Renal pelvis (tissue), 4 donors: ENCODE results near the gene PNKP. TPM values are rescaled to one million over a fixed set of nuclear protein-coding genes. Genes with fewer than 3 reads are reported as not detected.

Experiments
- DNase-seq: peaks from one replicate; pipeline ENCODE4 v3.0.0-alpha.2; 2013
- polyA plus RNA-seq, 3 donors: library from polyadenylated mRNA; unstranded; fragments of 120-200 nt; gene quantifications; one replicate each; pipeline ENCODE4 v1.2.1, GENCODE V29; 2013; ENCODE audit not compliant: insufficient read length in 3 of 3

PNKP gene
- polyA plus RNA-seq, 3 donors: 57.0 to 83.3 (median 81.4) TPM

DNA sequence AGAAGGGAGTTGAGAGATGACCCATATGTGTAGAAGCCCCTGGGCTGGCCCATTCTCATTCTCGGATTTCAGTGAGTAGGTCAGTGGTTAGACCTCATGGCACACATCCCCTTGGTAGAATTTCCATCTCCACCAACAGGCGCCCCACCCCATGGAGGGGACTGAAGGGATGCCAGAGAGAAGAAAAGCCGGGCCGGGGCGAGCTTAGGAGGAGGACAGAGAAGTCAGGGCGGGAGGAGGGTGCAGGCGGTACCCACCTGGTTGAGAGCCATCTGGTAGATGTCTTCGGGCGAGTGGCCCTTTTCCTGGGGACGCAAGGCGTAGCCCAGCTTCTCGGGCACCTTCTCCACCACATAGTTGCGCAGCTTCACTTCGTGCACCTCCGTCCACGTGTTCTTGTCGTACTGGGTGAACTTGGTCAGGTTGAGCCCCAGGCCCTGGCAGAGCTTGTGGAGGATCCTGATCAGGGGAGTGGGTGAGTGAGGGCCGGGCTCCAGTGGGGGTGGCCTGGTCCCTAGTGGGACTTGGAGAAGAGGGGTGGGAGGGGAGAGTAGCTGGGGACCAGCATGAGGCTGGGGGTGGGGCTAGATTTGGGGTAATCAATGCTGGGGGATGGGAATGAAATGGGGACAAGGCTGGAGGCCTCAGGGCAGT is 26.8 kb upstream of the PNKP start:
- no peak for DNase-seq

DNA sequence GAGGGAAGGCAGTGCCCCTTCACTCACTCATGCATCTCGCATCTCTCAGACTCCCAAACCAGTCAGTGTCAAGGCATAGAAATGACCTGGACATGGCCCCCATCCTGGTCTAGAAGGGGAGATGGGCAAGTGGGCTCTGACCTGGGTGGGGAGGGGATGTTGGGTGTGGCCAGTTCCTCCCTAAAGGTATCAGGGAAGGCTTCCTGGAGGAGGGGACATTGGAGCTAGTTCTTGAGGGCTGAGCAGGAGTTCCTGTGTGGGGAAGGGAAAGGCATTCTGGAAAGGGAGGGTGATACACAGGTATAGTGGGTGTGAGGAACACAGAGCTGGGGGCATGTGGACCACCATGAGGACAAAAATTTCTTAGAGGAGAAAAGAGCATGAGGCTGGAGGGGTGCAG is 25.3 kb upstream of the PNKP start:
- DNase-seq: no peak

DNA sequence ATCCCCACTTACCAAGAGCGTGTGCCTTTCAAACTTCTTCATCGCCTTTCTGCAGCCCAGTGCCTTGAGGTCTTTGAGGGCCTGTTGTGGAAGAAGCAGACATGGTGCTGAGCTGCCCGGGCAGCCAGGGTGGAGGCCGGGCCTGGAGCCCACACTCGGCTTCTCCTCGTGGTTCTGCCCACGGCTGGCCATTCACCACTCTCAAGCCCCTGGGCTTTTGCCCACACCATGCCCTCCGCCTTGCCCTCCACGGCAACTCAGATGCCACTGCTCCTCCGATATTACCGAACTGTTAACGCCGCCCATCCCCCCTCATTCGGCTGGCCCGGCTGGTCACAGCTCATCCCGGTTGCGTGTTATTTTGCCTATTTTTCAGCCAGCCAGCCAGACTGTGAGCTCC is 24.0 kb upstream of the PNKP start:
- no peak for DNase-seq

DNA sequence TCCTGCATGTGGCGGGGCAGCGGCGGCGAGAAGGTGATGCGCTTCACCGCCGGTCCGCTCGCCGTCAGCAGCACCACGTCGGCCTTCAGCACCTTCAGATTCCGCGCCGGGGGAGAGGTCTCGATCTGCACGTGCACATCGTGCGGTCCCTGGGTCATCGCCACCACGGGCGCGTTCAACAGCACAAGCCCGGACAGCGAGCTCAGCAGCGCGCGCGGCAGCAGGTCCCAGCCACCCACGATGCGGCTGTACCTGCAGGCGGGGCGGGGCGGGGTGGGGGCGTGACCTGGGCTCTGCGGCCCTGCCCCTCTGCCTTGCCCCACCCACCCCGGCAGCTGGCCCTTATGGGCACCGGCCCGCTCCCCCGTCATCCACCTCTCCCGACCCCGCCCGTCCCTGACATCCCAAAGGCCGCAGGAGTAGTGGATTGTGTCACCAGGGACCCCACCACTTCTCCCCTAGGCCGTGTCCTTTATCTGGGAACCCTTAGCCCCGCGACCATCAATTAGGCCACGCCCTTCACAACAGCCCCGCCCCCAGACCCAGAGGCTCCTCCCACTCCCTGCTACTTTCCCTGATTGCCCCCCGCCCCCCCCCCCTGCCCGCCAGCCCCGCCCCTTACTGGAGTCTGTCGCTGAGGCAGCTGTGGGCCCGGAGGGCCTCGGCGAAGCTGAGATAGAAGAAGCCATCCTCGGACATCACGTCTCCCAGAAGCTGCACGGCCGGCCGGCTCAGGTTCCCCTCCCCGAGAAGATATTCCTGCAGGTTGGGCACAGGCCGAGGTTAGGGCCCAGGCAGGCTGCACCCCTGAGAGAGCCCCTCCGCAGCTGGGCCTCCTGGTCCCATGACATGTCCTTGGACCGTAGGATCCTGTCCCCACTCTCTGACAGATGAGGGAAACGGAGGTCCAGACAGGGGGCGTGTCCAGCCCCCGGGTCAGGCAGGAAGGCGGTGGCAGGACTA is 23.3 kb upstream of the PNKP start:
- DNase-seq: no peak

DNA sequence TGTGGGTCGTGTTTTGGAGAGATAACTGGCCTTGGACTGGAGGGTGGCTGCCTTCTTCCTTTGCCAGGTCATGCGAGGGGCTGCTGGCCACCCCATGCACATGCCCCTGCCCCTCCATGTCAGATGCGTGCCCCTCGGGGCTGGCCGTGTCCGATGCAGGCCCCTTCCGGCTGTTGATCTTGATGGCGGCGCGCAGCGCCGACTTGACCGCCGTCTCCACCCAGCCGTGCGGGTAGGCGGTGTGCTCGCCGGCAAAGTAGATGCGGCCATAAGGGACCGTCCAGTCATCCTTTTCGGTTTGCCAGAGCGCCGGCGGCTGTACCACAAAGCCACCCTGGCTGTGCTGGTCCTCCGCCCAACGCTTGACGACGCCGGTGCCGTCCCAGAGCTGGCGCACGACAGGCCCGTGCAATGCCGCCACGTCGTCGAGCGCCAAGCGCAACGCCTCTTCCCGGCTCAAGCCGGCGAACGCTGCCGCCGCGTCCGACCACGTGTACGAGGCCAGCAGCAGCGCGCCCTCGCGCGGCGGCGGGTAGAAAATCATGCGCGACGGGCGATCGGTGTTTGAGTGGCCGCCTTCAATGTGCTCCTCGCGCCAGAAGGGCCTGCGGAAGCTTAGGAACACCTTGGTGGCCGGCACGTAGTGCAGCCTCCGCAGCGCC is 22.4 kb upstream of the PNKP start:
- peak; percentile 74 for DNase-seq

DNA sequence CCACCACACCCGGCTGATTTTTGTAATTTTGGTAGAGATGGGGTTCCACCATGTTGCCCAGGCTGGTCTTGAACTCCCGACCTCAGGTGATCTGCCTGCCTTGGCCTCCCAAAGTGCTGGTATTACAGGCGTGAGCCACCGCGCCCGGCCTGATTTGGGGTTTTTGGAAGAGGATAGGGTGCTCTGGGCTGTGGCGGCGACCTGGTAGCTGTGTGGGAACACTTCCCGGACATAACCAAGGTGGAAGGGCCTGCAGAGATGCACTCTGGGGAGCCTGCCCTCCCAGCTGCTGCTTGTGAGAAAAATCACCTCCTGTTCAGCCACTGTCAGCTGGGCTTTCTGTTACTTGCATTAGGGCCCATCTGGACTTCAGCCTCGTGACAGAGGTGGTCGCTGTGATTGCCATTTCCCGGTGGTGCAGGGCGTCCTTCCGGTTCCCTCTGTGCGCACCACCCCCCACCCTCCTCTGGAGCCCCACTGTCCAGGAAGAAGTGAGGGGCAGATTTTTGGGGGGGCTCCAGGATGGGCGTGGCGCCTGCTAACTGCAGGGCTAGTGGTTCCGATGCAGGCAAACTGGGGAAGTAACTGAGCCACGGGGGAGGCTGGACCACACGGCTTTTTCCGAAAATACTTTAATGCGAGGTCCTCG is 21.8 kb upstream of the PNKP start:
- DNase-seq: no peak

DNA sequence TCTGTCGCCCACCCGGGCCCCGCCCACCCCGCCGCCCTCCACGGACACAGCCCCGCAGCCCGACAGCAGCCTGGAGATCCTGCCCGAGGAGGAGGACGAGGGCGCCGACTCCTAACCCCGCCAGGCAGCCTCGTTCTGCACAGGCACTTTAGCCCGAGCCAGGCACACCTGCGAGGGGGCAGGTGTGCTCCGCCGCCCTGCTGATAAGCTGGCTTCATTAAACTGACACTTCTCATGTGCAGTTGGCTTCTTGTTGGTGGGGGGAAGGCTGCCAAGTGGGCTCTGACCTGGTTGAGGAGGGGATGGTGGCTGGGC is 21.1 kb upstream of the PNKP start:
- no peak for DNase-seq

DNA sequence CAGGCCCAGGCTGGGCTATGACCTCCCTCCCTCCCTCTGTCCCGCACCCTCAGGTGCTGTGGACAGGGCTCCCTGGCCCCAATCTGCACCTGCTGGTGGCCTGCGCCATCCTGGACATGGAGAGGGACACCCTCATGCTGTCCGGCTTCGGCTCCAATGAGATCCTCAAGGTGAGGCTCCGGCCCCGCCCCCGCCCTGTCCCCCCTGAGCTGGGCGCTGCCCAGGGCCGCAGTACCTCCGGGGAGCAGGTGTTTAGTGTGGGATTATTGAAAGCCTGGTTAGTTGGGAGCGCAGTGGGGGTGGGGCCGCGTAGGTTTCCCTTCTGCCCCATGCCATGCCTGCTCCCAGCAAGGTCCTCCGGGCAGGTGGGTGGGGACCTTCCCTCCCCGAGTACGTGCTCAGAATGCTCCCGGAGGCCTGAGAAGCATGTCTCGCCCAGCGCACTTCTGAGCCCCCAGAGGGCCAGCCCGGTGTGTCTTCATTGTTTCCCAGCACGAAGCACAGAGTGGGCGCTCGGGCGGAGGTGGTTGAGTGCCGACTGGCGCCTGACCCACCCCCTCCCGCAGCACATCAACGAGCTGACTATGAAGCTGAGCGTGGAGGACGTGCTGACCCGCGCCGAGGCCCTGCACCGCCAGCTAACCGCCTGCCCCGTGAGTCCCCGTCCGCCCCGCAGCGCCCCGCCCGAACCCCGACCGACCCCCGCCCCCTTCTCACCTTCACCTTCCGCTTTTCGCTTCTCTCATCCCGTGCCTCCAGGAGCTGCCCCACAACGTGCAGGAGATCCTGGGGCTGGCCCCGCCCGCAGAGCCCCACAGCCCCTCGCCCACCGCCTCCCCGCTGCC is 20.5 kb upstream of the PNKP start:
- no peak for DNase-seq

DNA sequence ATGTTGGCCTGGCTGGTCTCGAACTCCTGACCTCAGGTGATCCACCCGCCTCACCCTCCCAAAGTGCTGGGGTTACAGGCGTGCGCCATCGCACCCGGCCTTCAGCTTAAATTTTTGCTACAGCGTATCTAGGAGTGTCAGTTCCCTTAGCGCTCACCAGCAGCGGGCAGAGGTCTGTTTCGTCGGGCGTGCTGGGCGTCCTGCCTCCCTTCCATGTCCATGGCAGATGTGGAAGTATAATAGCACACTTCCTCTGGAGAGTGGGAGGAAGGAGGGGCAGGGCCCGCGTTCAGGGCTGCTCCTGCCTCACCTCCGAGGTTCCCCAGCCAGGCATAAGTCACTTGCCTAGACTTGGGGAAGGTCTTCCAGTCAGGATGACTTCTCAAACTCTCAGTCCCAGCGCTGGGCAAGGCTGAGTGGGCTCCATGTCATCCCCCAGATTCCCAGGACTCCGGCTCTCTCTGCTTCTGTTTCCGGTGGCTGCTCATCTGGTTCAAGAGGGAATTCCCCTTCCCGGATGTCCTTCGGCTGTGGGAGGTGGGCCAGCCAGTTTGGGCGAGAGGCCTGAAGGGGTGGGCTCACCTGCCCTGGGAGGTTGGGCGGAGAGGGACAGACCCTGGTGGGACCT is 19.8 kb upstream of the PNKP start:
- DNase-seq: no peak

DNA sequence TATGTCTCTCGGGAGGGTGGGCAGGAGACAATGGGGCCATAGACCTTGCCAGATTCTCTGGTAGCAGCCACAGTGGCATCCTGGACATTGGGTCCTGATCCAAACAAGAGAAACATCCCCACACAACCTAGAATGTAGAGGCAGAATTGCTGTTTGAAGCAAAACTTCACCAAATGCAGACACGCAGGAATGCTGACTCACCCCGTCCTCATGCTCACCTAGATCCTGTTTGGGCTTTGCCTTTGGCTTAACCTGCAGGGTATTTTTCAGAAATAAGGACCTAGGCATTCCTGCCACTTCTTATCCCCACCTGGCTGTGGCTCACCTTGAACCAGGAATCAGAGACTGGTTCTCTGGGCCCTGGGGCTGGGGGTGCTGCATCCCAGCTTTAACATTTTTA is 17.4 kb upstream of the PNKP start:
- no peak for DNase-seq

DNA sequence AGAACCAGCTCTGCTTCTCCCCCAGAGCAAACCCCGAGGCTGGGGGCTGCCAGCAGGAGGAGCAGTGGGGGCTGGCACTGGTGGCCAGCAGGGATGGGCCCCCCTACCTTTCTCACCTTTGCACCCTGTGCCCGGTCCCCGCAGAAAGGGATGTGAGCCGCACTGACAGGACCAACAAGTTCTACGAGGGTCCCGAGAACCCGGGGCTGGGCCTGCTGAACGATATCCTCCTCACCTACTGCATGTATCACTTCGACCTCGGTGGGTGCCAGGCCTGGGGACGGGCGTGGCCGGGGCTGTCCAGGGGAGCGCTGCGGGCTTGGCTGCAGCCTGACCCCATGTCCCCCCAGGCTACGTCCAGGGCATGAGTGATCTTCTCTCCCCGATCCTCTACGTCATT is 16.7 kb upstream of the PNKP start:
- DNase-seq: no peak

DNA sequence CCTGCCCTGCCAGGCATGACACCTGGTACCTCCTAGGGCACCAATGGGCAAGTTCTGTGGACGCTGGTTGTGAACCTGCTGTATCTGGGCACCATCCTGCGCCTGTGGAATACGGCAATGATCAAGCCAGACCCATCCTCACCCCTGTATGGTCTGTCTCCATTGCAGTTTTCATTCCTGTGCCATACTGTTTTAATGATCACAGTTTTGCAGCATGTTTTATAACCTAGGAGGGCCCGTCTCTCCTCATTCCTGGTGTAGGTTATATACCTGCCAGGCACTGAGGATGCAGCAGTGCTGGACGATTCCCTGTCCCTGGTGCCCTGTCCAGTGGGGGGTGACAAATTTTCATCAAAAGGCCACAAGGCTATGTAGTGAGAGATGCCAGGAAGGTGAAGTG is 15.7 kb upstream of the PNKP start:
- no peak for DNase-seq

DNA sequence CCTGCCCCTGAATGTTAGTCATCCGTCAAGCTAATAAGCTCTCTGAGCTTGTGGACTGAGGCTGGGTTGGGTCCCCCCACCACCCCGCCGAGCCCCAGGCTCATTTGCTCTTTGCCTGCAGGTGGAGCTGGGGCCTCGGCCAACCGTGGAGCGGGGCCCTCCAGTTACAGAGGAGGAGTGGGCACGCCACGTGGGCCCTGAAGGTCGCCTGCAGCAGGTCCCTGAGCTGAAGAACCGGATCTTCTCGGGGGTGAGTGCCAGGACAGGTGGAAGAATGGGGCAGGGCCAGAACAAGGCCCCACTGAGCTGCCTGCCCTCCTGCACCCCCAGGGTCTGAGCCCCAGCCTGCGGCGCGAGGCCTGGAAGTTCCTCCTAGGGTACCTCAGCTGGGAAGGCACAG is 15.3 kb upstream of the PNKP start:
- no peak for DNase-seq

DNA sequence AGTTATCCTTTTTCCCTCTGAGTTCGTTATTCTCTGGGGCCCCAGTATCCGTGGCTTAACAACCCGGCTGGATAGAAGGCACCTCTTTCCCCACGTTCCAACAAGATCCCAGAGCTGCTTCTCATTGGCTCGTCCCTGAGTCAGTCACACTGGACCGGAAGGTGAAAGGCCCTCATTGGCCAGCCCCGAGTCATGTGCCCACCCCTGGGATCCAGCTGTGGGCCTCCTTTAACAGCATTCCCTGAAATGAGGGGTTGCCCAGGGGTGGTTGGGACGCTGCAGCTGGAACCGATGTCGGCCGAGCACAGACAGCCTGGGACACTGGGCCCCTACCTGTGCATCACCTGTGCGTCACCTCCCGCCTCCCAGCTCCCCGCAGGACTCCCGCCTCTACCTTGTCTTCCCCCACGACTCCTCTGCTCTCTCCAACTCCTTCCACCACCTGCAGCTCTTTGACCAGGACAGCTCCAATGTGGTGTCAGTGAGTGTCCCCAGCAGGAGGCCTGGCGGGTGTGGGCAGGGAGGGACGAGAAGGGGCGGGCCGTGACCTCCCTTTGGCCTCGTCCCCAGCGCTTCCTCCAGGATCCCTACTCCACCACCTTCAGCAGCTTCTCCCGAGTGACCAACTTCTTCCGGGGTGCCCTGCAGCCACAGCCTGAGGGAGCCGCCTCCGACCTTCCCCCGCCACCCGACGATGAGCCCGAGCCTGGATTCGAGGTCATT is 14.5 kb upstream of the PNKP start:
- no peak for DNase-seq

DNA sequence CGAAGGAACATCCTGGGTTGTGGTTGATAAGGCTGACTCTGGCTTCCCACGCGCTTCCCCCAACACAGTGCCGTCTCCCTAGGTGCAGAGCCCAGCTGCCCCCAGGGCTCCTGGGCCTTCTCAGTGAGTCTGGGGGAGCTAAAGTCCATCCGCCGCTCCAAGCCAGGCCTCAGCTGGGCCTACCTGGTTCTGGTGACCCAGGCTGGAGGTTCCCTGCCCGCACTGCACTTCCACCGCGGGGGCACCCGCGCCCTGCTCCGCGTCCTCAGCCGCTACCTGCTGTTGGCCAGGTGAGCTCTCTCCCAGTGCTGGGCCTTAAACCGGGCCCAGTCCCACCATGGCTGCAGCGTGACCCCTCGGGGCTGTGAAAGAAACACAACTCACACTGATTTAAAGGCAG is 13.8 kb upstream of the PNKP start:
- DNase-seq: no peak

DNA sequence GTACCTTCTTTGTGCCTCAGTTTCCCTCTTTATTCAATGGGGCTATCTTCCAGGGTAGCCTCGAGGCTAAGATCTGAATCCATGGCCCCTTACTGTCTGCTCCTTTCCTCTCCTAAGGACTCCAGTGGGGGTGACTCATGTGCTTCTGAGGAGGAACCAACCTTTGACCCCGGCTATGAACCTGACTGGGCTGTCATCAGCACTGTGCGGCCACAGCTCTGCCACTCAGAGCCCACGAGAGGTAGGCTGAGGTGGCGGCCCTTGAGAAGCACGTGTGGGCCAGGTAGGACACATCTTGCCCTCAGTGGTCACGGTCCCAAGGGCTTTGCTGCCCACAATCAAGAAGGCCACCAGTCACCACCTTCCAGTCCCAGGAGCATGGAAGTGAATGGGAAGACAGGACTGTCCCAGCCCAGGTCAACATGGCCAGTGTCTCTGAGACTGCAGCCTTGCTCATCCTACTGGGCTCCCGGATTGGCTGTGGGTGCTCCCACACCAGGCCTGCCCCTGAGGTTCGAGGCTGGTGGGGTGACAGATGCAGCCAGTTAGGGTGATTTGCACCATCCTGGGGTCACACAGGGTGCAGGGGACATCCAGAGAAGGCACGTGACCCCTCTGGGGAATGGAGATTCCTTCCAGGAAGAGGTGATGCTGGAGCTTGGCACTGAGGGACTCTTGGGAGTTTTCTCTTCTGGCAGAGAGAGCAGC is 12.9 kb upstream of the PNKP start:
- DNase-seq: no peak

DNA sequence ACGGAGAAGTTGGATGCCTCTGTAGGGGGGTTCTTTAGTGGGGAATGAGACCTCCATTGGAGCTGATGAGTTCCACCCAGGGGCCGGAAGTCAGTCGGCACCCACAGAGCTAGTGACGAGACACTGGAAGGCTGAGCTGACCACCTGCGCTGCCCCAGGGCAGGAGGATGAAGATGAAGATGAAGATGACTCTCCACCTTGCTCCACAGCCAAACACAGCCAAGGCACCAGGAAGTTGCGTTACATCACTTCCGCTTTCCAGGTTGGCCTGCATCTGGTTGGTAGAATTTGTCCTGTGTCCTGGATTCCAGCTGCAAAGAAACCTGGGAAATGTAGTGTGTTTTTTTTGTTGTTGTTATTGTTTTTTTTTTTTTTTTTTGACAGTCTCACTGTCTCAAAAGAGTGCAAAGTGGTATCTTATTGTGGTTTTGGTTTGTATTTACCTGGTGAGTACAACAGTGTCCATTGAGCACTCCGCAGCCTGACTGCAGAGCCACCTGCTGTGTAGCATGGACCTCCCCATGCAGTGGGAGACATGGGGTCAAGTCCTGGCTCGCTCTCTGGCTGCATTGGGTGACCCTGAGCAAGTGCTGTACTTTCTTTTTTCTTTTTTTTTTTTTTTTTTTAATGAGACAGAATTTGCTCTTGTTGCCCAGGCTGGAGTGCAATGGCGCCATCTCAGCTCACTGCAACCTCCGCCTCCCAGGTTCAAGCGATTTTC is 12.0 kb upstream of the PNKP start:
- no peak for DNase-seq

DNA sequence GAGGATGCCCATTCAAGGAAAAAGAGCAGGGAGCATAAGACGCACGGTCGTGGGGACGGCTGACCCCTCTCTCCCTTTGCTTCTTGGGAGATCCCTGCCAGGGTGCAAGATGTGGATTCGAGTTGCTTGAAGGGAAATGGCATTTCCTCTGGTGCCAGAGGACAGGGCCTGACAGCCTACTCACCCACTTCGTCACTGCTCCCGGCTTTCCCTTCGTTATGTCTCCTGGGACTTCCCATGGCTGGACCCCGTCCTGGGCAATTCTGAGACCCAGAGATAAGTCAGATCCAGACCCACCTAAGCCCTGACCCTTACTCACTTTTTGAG is 11.3 kb upstream of the PNKP start:
- DNase-seq: no peak
